GM12872 (cell line): ENCODE data around the gene KLHDC8B.

Source experiments
- TF ChIP-seq, protein P1 (sequence below): IDR thresholded peaks from 3 replicates; pipeline ENCODE4 v1.5.1; 2011; ENCODE audit warnings: low read depth, mild to moderate bottlenecking, low read length, moderate library complexity; ENCODE audit not compliant: insufficient read depth

KLHDC8B gene

DNA sequence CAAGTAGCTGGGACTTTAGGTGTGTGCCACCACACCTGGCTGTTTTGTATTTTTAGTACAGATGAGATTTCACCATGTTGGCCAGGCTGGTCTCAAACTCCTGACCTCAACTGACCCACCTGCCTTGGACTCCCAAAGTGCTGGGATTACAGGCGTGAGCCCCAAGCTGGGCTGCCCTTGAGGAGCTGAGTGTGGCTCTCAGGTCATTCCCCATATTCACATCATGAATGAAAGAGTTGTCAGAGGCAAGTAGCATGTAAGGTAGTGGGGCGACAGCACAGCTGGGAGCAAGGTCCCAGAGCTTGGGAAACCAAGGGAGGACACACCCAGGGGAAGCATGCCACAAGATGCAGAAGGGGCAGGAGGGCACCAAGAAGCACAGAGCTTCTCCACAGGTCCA, 10.2 kb upstream of the KLHDC8B start:
- TF ChIP-seq, protein P1, sequence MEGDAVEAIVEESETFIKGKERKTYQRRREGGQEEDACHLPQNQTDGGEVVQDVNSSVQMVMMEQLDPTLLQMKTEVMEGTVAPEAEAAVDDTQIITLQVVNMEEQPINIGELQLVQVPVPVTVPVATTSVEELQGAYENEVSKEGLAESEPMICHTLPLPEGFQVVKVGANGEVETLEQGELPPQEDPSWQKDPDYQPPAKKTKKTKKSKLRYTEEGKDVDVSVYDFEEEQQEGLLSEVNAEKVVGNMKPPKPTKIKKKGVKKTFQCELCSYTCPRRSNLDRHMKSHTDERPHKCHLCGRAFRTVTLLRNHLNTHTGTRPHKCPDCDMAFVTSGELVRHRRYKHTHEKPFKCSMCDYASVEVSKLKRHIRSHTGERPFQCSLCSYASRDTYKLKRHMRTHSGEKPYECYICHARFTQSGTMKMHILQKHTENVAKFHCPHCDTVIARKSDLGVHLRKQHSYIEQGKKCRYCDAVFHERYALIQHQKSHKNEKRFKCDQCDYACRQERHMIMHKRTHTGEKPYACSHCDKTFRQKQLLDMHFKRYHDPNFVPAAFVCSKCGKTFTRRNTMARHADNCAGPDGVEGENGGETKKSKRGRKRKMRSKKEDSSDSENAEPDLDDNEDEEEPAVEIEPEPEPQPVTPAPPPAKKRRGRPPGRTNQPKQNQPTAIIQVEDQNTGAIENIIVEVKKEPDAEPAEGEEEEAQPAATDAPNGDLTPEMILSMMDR: no peak

DNA sequence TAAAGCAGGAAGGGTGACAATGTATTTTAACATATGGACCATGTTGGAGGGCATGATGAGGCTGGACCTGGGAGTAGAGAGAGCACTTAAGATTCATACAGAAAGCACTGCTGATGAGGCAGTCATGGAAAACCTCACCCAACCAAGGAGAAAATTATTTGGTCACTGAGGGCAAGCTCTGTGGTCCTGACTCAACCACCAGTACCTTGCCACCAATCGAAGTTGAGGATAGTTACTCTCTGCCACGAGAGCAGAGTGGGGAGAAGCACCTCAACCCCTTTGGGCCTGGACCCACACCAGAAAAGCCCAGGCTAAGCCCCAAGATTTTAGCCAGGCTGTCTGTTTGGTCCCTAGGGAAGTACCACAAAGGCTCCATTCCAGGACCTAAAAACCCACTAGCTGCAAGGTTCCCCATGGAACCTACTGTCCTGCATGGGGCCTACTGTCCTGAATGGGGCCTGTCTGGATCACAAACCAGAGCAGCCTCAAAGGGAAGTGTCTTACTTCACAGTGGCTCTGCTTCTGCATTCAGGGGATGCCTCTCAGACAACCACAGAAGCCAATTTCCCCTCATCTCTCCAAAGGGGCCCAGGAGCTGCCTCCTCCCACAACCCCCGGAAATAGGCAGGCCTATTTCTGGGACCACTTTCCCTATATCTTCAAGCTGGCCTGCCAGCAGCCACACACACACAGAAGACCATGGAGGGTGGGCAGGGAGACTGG, 9.4 kb upstream of the KLHDC8B start:
- TF ChIP-seq, protein P1: no peak

DNA sequence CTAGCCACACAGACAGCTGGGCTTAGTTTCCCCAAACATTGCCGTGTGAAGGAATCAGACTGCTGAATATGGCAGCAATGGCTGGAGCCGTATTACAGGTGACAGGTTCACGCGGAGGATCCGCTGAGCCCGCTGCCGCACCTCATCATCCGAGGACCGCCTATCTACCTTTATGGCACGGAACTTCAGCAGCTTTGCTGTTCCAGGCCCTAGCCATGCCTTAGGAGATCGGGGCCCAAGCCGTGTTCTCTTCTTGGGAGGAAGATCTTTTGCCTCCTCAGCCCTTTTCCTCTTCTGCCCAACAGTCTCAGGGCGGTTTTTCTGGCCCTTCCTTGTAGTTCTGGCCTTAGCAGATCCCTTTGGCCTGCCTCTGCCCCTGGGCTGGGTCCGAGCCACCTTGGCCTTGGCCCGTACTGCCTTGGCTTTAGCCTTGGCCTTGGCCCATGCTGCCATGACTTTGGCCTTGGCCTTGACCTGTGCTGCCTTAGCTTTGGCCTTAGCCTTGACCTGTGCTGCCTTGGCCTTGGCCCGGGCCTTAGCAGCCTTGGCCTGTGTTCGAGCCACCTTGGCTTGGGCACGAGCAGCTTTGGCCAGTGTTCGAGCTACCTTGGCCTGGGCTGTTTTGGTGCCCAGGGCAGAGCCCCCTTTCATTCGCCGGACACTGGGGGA, 8.5 kb upstream of the KLHDC8B start:
- TF ChIP-seq, protein P1: no peak

DNA sequence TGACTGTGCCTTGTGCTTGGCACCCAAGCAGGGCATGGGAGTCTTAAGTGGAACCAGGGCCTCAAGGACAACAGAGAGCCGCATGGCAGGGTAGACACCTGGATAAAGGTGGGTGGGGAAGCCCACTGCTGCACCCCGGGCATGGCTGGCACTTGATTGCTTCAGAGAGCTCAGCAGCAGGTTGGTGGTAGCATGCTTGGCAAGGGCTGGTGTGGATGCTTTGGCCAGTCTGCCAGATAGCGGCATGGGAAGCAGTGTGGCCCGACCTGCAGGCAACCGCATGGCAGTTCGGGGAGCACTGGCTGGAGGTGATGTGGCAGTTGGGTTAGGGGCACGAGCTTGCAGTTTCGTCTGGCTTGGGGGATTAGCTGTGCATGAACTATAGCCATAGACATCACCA, 7.8 kb upstream of the KLHDC8B start:
- TF ChIP-seq, protein P1: no peak

DNA sequence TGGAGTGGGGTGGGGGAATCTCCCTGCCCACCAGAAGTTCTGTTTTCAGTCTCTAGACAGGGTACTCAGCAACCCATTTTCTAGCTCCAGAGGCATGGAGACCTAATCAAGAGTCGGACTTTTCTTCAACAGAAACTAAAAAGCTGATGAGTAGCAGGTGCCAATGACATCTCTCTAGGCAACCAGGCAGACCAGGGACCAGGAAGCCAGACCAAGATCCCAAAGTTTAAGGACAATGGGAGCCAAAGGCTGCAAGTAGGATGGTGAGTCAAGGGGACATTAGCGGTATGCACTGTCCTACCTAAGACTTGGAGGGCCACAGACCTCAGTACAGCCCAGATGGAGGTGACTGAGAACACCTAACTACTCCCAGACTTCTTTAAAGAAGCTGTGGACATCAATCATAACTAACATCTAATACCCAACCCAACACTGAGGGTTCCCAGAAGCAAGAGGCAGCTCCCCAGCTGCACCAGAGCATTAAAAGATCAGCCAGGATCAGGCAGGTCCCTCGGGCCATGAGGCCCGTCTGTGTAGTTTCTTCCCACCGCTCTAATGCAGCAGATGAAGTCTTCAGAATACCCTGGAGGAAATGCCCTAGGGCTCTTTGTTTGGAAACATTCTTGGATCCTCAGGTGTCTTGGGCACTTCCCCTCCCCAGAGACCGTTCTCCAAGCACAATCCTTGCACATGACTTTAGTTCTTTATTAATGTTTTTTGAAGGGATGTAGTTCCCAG, 6.2 kb upstream of the KLHDC8B start:
- TF ChIP-seq, protein P1: no peak

DNA sequence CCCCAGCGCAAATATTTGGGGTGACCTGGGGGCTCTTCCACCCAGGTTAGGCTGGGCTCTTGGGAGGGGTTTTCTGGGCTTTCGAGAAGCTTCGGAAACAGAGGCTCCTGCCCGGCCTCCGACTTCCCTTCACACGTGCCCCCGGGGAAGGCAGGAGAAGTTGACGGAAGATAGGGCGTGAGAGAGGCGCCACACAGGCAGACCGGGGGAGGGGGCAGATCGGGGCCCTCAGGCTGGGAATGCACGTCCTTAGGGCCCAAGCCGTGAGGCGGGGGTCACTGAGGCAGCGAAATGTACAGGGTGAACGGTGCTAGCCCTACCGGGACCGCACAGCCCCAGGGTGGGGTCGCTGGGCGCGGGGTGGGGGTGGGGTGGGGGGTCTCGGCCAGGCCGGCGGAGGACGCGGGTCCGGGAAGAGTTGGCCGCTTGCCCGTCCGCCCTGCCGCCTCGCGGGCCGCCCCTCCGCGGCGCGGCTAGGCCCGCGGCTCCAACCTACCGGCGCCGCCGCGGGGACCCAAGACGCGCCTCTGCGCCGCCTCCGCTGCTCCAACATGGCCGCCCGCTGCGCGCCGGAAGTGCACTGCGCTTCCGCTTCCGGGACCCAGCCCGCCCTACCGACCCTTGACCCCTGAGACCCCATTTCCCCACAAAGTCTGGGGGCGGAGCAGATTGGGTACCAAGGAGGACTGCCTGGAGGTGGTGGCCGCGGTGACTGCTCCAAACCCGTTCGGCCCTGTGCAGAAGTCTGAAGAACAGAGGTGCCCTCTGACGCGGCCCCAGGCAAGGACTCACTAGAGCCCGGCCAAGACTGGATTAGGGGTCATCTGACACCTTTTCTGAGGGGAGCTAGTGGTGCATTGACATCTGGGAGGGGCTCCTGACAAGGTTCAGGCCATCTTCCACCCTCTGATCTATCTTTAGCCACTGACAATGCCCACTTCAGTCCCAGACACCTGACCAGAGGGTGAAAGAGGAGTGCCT, 5.3 kb upstream of the KLHDC8B start, which contains the start of gene CCDC71:
Gene CCDC71, minus strand, starts transcription at position 561 of the 981 bp plus-strand sequence. CDS start 2,123 bp downstream, outside the sequence.
- TF ChIP-seq, protein P1: no peak
